Islet of Langerhans (tissue), 1 donor: ENCODE measurements around the gene PRAMEF18.
"Not testable (repeated sequence)": the region's sequence is repeated elsewhere in the genome, so short reads cannot be mapped to it uniquely, and the experiment has no call there.

Experiments used
- FAIRE-seq: peaks from one replicate; lab custom pipeline; 2011; peaks lifted over from hg19 to GRCh38; lab: Jason Lieb, UNC

PRAMEF18 gene

DNA sequence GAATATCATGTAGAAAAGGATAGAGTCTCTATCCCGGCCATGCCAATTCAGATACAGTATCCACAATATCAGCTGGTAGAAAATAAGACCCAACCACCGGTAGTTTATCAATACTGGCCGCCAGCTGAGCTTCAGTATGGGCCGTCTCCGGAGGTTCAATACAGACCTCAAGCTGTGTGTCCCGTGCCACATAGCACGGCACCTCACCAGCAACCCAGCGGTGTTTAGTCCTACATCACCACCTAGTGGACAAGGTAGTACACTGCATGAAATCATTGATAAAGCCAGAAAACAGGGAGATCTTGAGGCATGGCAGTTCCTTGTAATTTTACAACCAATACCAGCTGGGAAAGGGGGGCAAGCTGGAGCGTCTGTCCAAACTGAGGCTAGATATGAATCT is 17.2 kb downstream of the PRAMEF18 start:
- FAIRE-seq = not testable (repeated sequence)

DNA sequence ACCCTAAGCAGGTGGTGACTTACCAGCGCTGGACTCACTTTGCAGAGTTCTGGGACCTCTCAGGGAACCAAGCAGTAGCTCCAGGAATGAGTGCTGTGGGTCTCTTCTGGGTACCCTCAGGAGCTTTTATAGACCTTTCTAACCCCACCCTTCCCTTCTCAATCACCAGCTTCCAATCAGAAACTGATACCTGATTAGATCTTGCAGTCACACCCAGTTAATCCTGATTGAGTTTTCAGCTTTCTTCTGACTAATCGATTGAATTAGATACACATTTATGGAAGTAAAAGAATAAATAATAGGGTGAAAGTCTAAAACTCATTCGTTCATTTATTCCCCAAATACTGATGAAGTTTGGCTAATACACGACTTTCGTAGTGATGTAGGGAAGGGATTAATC is 24.6 kb downstream of the PRAMEF18 start, which contains the start of gene PRAMEF13:
Gene PRAMEF13 (minus strand): TSS at position 101 of the 400 bp plus-strand sequence. CDS start 1,820 bp downstream, outside the sequence.
- FAIRE-seq = not testable (repeated sequence)
